ENCODE data around the gene KRTAP10-10.
"Not testable (repeated sequence)": the region's sequence is repeated elsewhere in the genome, so short reads cannot be mapped to it uniquely, and the experiment has no call there.

The KRTAP10-10 gene

GRCh38 chr21:44658913-44659595 is 21.9 kb downstream of the KRTAP10-10 start:
- no peaks in the 10 kb centered on the region for H3K4me1 ChIP-seq (ENCODE audit: control extremely low read depth in 1 of 4, control insufficient read depth in 4 of 4, insufficient read depth in 4 of 4, low read length in 3 of 4)
- H3K9me3 ChIP-seq (ENCODE audit: control extremely low read depth in 1 of 5, control insufficient read depth in 4 of 5, insufficient read depth in 2 of 5, low read depth in 1 of 5, low read length in 4 of 5), result peaks cover 3 to 33% (median 9%) of the 10 kb centered on the region in 5 experiments
- no peak overlapping the region for H3K27ac ChIP-seq (ENCODE audit: insufficient read depth in 1 of 2, low read depth in 1 of 2, low read length in 2 of 2, poor library complexity in 1 of 2, severe bottlenecking in 2 of 2)
- POLR2A ChIA-PET, result no interaction called here
- no peak for DNase-seq
- H3K27me3 ChIP-seq (replicated peaks in 2 of 5; ENCODE audit: control insufficient read depth in 4 of 5, insufficient read depth in 5 of 5, low read length in 4 of 5), result peaks cover 0 to 10% (median 2%) of the 10 kb centered on the region in 5 experiments
- no peak overlapping the region for H3K4me3 ChIP-seq (ENCODE audit: control insufficient read depth in 1 of 7, extremely low read depth in 1 of 7, insufficient read depth in 4 of 7, low read depth in 2 of 7, low read length in 6 of 7)
- CTCF ChIA-PET, result no interaction called here
- WGBS (ENCODE audit: insufficient coverage), result 40% methylated on average over 4 of the region's 11 CpGs
- H3K36me3 ChIP-seq (ENCODE audit: control insufficient read depth in 4 of 4, insufficient read depth in 4 of 4, low read length in 3 of 4), result no peaks in the 10 kb centered on the region

- H3K4me1 ChIP-seq (ENCODE audit: control extremely low read depth in 1 of 4, control insufficient read depth in 4 of 4, insufficient read depth in 4 of 4, low read length in 3 of 4); POLR2A ChIA-PET; DNase-seq; H3K27ac ChIP-seq (ENCODE audit: insufficient read depth in 1 of 2, low read depth in 1 of 2, low read length in 2 of 2, poor library complexity in 1 of 2, severe bottlenecking in 2 of 2); CTCF ChIA-PET; H3K4me3 ChIP-seq (ENCODE audit: control insufficient read depth in 1 of 7, extremely low read depth in 1 of 7, insufficient read depth in 4 of 7, low read depth in 2 of 7, low read length in 6 of 7); H3K36me3 ChIP-seq (ENCODE audit: control insufficient read depth in 4 of 4, insufficient read depth in 4 of 4, low read length in 3 of 4): not testable (repeated sequence)
- WGBS (ENCODE audit: insufficient coverage), result 81% methylated on average over 2 of the region's 7 CpGs
- Histone ChIP-seq H3K9me3 (ENCODE audit: control extremely low read depth in 1 of 5, control insufficient read depth in 4 of 5, insufficient read depth in 2 of 5, low read depth in 1 of 5, low read length in 4 of 5) (peaks cover under 1 to 18% (median 6%) of the 10 kb centered on the region in 5 experiments), H3K27me3 (replicated peaks in 2 of 5; ENCODE audit: control insufficient read depth in 4 of 5, insufficient read depth in 5 of 5, low read length in 4 of 5) (peaks cover 0 to 12% (median 2%) of the 10 kb centered on the region in 5 experiments)
These were observed 24.4 kb downstream of the KRTAP10-10 start for GRCh38 chr21:44661567-44661966.

GRCh38 chr21:44664691-44665090 is 27.5 kb downstream of the KRTAP10-10 start:
- H3K4me1 ChIP-seq (ENCODE audit: control extremely low read depth in 1 of 4, control insufficient read depth in 4 of 4, insufficient read depth in 4 of 4, low read length in 3 of 4), result no peaks in the 10 kb centered on the region
- CTCF ChIA-PET, result no interaction called here
- no peak overlapping the region for H3K27ac ChIP-seq (ENCODE audit: insufficient read depth in 1 of 2, low read depth in 1 of 2, low read length in 2 of 2, poor library complexity in 1 of 2, severe bottlenecking in 2 of 2)
- POLR2A ChIA-PET, result interaction anchor here (0.6 kb wide), 1 partner anchor 344 kb away, joined by 5 read pairs; no protein-coding TSS in a partner anchor
- H3K36me3 ChIP-seq (ENCODE audit: control insufficient read depth in 4 of 4, insufficient read depth in 4 of 4, low read length in 3 of 4), result no peaks in the 10 kb centered on the region
- peaks cover 0 to 10% (median 0%) of the 10 kb centered on the region in 5 experiments for H3K9me3 ChIP-seq (ENCODE audit: control extremely low read depth in 1 of 5, control insufficient read depth in 4 of 5, insufficient read depth in 2 of 5, low read depth in 1 of 5, low read length in 4 of 5)
- peaks cover 0 to 13% (median 2%) of the 10 kb centered on the region in 5 experiments for H3K27me3 ChIP-seq (replicated peaks in 2 of 5; ENCODE audit: control insufficient read depth in 4 of 5, insufficient read depth in 5 of 5, low read length in 4 of 5)
- H3K4me3 ChIP-seq (ENCODE audit: control insufficient read depth in 1 of 7, extremely low read depth in 1 of 7, insufficient read depth in 4 of 7, low read depth in 2 of 7, low read length in 6 of 7), result no peak overlapping the region
- no peak for DNase-seq
- 79% methylated on average over 1 of the region's 5 CpGs for whole genome bisulfite sequencing (ENCODE audit: insufficient coverage)

GRCh38 chr21:44666401-44667320 is 29.5 kb downstream of the KRTAP10-10 start, which contains the start of gene KRTAP12-2:
Gene KRTAP12-2 (minus strand): TSS chr21:44666927. CDS start chr21:44666886, 41 bp downstream.
- Histone ChIP-seq H3K27ac (ENCODE audit: insufficient read depth in 1 of 2, low read depth in 1 of 2, low read length in 2 of 2, poor library complexity in 1 of 2, severe bottlenecking in 2 of 2) (no peak within 1 kb of the TSS), H3K4me3 (ENCODE audit: control insufficient read depth in 1 of 7, extremely low read depth in 1 of 7, insufficient read depth in 4 of 7, low read depth in 2 of 7, low read length in 6 of 7) (no peak within 1 kb of the TSS), H3K9me3 (ENCODE audit: control extremely low read depth in 1 of 5, control insufficient read depth in 4 of 5, insufficient read depth in 2 of 5, low read depth in 1 of 5, low read length in 4 of 5) (peaks cover 0 to 28% (median 9%) of the 10 kb centered on the region in 5 experiments), H3K4me1 (ENCODE audit: control extremely low read depth in 1 of 4, control insufficient read depth in 4 of 4, insufficient read depth in 4 of 4, low read length in 3 of 4) (no peaks in the 10 kb centered on the region), H3K36me3 (ENCODE audit: control insufficient read depth in 4 of 4, insufficient read depth in 4 of 4, low read length in 3 of 4) (no peaks in the 10 kb centered on the region), H3K27me3 (replicated peaks in 2 of 5; ENCODE audit: control insufficient read depth in 4 of 5, insufficient read depth in 5 of 5, low read length in 4 of 5) (peaks cover 0 to 13% (median 2%) of the 10 kb centered on the region in 5 experiments)
- DNase-seq, result no peak
- 82% methylated on average over 12 of the region's 19 CpGs for WGBS (ENCODE audit: insufficient coverage)
- POLR2A ChIA-PET, result no interaction called here
- CTCF ChIA-PET, result no interaction called here

- no peaks in the 10 kb centered on the region for H3K4me1 ChIP-seq (ENCODE audit: control extremely low read depth in 1 of 4, control insufficient read depth in 4 of 4, insufficient read depth in 4 of 4, low read length in 3 of 4)
- no CpG with 5 or more reads among the region's 1 CpG for WGBS (ENCODE audit: insufficient coverage)
- H3K36me3 ChIP-seq (ENCODE audit: control insufficient read depth in 4 of 4, insufficient read depth in 4 of 4, low read length in 3 of 4), result no peaks in the 10 kb centered on the region
- ChIA-PET POLR2A (no interaction called here), CTCF (no interaction called here)
- peaks cover 0 to 13% (median 0%) of the 10 kb centered on the region in 5 experiments for H3K27me3 ChIP-seq (replicated peaks in 2 of 5; ENCODE audit: control insufficient read depth in 4 of 5, insufficient read depth in 5 of 5, low read length in 4 of 5)
- peaks cover 0 to 31% (median 12%) of the 10 kb centered on the region in 5 experiments for H3K9me3 ChIP-seq (ENCODE audit: control extremely low read depth in 1 of 5, control insufficient read depth in 4 of 5, insufficient read depth in 2 of 5, low read depth in 1 of 5, low read length in 4 of 5)
- no peak overlapping the region for H3K4me3 ChIP-seq (ENCODE audit: control insufficient read depth in 1 of 7, extremely low read depth in 1 of 7, insufficient read depth in 4 of 7, low read depth in 2 of 7, low read length in 6 of 7)
- DNase-seq, result no peak
- H3K27ac ChIP-seq (ENCODE audit: insufficient read depth in 1 of 2, low read depth in 1 of 2, low read length in 2 of 2, poor library complexity in 1 of 2, severe bottlenecking in 2 of 2), result no peak overlapping the region
These were observed 30.5 kb downstream of the KRTAP10-10 start for GRCh38 chr21:44667612-44668011.

- Histone ChIP-seq H3K27ac (ENCODE audit: insufficient read depth in 1 of 2, low read depth in 1 of 2, low read length in 2 of 2, poor library complexity in 1 of 2, severe bottlenecking in 2 of 2) (no peak overlapping the region), H3K9me3 (ENCODE audit: control extremely low read depth in 1 of 5, control insufficient read depth in 4 of 5, insufficient read depth in 2 of 5, low read depth in 1 of 5, low read length in 4 of 5) (peaks cover 0 to 37% (median 12%) of the 10 kb centered on the region in 5 experiments), H3K36me3 (ENCODE audit: control insufficient read depth in 4 of 4, insufficient read depth in 4 of 4, low read length in 3 of 4) (no peaks in the 10 kb centered on the region), H3K4me1 (ENCODE audit: control extremely low read depth in 1 of 4, control insufficient read depth in 4 of 4, insufficient read depth in 4 of 4, low read length in 3 of 4) (no peaks in the 10 kb centered on the region), H3K27me3 (replicated peaks in 2 of 5; ENCODE audit: control insufficient read depth in 4 of 5, insufficient read depth in 5 of 5, low read length in 4 of 5) (peaks cover 0 to 10% (median 0%) of the 10 kb centered on the region in 5 experiments), H3K4me3 (ENCODE audit: control insufficient read depth in 1 of 7, extremely low read depth in 1 of 7, insufficient read depth in 4 of 7, low read depth in 2 of 7, low read length in 6 of 7) (no peak overlapping the region)
- CTCF ChIA-PET, result no interaction called here
- DNase-seq, result no peak
- POLR2A ChIA-PET, result no interaction called here
- 93% methylated on average over 2 of the region's 3 CpGs for WGBS (ENCODE audit: insufficient coverage)
These were observed 33.7 kb downstream of the KRTAP10-10 start for GRCh38 chr21:44670642-44671432.
